Uterus (tissue), 2 donors: ENCODE results near the gene LRRC3.

Experiments
- CTCF ChIP-seq, 4 experiments: fragments of 200-600 bp in 2 of 4; fragments of 450-650 bp in 2 of 4; sonication (generic) in 2 of 4; IDR thresholded peaks; one replicate each; pipeline ENCODE4 v1.5.1; 2016 to 2019; ENCODE audit warnings: antibody characterized with exemption in 4 of 4, mild to moderate bottlenecking in 2 of 4, moderate library complexity in 1 of 4
- POLR2A ChIP-seq, 2 donors: fragments of 450-650 bp; IDR thresholded peaks; one replicate each; pipeline ENCODE4 v1.6.1; 2016; ENCODE audit warnings: antibody characterized with exemption in 2 of 2, mild to moderate bottlenecking in 1 of 2, moderate library complexity in 1 of 2

GRCh38 chr21:44502171-44502958 lies 47.1 kb downstream of the LRRC3 start:
- TF ChIP-seq CTCF (IDR thresholded peaks at IDR 0.05), result no peak
- TF ChIP-seq POLR2A (IDR thresholded peaks at IDR 0.05), result no peak
